HG02571 (cell line): ENCODE data around the gene SEC11A.
"Not testable (repeated sequence)": the region's sequence is repeated elsewhere in the genome, so short reads cannot be mapped to it uniquely, and the experiment has no call there.

Experiments used
- ATAC-seq: cut with Tn5 transposase; IDR thresholded peaks from one replicate; pipeline ENCODE4 v1.9.1; 2021; ENCODE audit warnings: mild to moderate bottlenecking, moderate library complexity; ENCODE audit not compliant: unreplicated experiment

SEC11A gene

GRCh38 chr15:84645496-84645895, 70.4 kb downstream of the SEC11A start:
- ATAC-seq: no peak

GRCh38 chr15:84643838-84644237, 72.1 kb downstream of the SEC11A start:
- ATAC-seq: no peak

DNA sequence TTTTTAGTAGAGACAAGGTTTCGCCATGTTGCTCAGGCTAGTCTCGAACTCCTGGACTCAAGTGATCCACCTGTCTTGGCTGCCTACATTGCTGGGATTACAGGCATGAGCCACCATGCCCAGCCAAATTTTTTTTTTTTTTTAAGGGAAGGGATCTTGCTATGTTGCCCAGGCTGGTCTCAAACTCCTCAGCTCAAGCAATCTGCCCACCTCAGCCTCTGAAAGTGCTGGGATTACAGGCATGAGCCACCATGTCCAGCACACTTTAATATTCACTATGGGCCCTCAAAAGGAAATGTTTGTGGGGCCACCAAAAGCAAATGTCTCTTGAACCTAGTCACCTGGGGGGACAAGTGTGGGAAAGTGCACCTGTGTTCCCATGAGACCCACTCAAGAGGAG, 73.3 kb downstream of the SEC11A start:
- not testable (repeated sequence) for ATAC-seq

DNA sequence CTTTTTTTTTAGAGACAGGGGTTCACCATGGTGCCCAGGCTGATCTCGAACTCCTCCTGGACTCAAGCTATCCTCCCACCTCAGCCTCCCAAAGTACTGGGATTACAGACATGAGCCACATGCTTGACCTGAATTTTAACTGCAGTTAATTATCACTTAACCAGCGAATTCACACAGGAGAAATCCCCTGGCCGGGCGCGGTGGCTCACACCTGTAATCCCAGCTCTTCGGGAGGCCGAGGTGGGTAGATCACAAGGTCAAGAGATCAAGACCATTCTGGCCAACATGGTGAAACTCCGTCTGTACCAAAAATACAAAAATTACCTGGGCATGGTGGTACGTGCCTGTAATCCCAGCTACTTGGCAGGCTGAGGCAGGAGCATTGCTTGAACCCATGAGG, 74.1 kb downstream of the SEC11A start:
- ATAC-seq: not testable (repeated sequence)

GRCh38 chr15:84638103-84638502, 77.8 kb downstream of the SEC11A start:
- no peak for ATAC-seq

DNA sequence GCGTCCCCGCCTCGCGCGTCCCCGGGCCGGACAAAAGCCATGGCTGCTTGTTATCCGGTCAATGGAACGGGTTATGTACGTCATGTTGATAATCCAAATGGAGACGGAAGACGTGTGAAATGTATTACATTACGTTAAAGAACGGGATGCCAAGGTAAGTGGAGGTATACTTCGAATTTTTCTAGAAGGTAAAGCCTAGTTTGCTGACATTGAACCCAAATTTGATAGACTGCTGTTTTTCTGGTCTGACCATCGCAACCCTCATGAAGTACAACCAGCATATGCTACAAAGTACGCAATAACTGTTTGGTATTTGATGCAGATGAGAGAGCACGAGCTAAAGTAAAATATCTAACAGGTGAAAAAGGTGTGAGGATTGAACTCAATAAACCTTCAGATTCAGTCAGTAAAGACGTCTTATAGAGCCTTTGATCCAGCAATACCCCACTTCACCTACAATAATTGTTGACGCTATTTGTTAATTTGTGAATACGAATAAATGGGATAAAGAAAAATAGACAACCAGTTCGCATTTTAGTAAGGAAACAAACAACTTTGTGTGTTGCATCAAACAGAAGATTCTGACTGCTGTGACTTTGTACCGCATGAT, 81.6 kb downstream of the SEC11A start:
- ATAC-seq: no peak

- peak; percentile 40 for ATAC-seq
These were observed 82.4 kb downstream of the SEC11A start for GRCh38 chr15:84633311-84634227.

DNA sequence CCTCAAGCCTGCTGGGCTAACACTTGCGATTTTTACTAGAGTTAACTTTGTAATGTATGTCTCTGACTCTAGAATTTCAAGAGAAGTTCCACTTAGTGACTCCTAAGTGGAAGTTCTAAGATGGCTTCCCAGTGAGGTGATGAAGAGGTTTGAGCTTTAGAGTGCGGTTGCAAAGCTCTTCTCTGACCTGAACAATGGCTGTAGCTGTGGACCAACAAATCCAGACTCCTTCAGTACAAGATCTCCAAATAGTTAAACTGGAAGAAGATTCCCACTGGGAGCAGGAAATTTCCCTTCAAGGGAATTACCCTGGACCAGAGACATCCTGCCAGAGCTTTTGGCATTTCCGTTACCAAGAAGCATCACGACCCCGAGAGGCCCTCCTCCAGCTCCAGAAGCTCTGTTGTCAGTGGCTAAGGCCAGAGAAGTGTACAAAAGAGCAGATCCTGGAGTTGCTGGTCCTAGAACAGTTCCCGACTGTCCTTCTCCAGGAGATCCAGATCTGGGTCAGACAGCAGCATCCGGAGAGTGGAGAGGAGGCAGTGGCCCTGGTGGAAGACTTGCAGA, 84.2 kb downstream of the SEC11A start:
- no peak for ATAC-seq

GRCh38 chr15:84629033-84629432, 86.9 kb downstream of the SEC11A start:
- no peak for ATAC-seq

DNA sequence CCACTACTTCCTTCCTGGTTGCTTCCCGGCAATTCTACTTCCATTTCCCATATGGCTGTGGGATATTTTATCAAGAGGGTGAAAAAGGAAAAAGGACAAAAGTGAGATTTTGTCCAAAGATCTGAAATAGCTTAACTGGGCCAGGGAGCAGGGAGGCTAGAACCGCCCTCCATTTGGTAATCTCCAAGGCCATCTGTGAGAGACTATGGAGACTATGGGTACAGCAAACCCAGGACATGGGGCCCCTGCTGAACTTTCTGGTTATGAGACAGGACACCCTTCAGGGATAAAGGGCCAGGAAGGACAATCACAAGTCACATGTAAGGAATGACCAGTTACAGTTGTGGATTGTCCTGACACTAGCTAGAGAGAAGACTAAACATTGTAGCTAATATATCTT, 90.8 kb downstream of the SEC11A start:
- no peak for ATAC-seq

GRCh38 chr15:84624359-84624758, 91.6 kb downstream of the SEC11A start:
- no peak for ATAC-seq

- no peak for ATAC-seq
These were observed 94.5 kb downstream of the SEC11A start for GRCh38 chr15:84621358-84621979.

GRCh38 chr15:84620626-84621025, 95.3 kb downstream of the SEC11A start:
- ATAC-seq: no peak
